NB4 (cell line): Measurements from ENCODE around the gene MYOF.

Experiments used
- DNase-seq: peaks from one replicate; pipeline ENCODE4 v3.0.0; 2010; ENCODE audit warnings: low read depth
- H3K4me3 ChIP-seq: one replicate; pipeline ENCODE4 v1.5.1; 2011; ENCODE audit warnings: mild to moderate bottlenecking, low read depth, low read length, moderate library complexity
- CTCF ChIP-seq: IDR thresholded peaks from one replicate; pipeline ENCODE4 v1.5.1; 2012; ENCODE audit warnings: low read depth, low read length
- MAX ChIP-seq: IDR thresholded peaks from 2 replicates; pipeline ENCODE4 v1.6.1; 2011; ENCODE audit warnings: low read depth, low read length
- MYC ChIP-seq: IDR thresholded peaks from 2 replicates; pipeline ENCODE4 v1.6.1; 2011; ENCODE audit warnings: low read depth, low read length
- POLR2A ChIP-seq: IDR thresholded peaks from 2 replicates; pipeline ENCODE4 v1.6.1; 2011; ENCODE audit warnings: mild to moderate bottlenecking; ENCODE audit not compliant: insufficient read length; ENCODE audit errors: extremely low read depth

The MYOF gene

GRCh38 chr10:93392121-93392520 lies 90.0 kb downstream of the MYOF start:
- TF ChIP-seq CTCF: no peak
- no peak for TF ChIP-seq POLR2A
- DNase-seq: no peak
- no peak overlapping the region for H3K4me3 ChIP-seq

GRCh38 chr10:93390306-93391090 lies 91.6 kb downstream of the MYOF start:
- no peak for DNase-seq
- no peak for TF ChIP-seq MAX
- TF ChIP-seq CTCF: no peak
- no peak for TF ChIP-seq MYC
- TF ChIP-seq POLR2A: no peak

GRCh38 chr10:93386631-93387369 lies 95.3 kb downstream of the MYOF start:
- H3K4me3 ChIP-seq: peak overlapping the region; percentile 5
- DNase-seq: peak; percentile 78
- TF ChIP-seq MAX (peak; percentile 57; the same call in 1 of the 2 replicates), CTCF (no peak)

More at GRCh38 chr10:93390306-93391090, 91.6 kb downstream of the MYOF start:
- H3K4me3 ChIP-seq: no peak overlapping the region

- TF ChIP-seq CTCF: no peak
- TF ChIP-seq MAX: no peak
- TF ChIP-seq MYC: no peak
- TF ChIP-seq POLR2A: no peak
- DNase-seq: no peak
Observed at GRCh38 chr10:93385345-93385744, 96.8 kb downstream of the MYOF start.

GRCh38 chr10:93384006-93384405 lies 98.1 kb downstream of the MYOF start:
- peak; percentile 22 for DNase-seq
- H3K4me3 ChIP-seq: no peak overlapping the region
- TF ChIP-seq MAX: no peak
- TF ChIP-seq MYC: no peak
- no peak for TF ChIP-seq POLR2A
- TF ChIP-seq CTCF: no peak

More at GRCh38 chr10:93385345-93385744, 96.8 kb downstream of the MYOF start:
- H3K4me3 ChIP-seq: no peak overlapping the region
